Endothelial cell of umbilical vein (primary cell): ENCODE data around the gene DCC. TPM values are rescaled to one million over a fixed set of nuclear protein-coding genes. Genes with fewer than 3 reads are reported as not detected.

ENCODE experiments used
- BruUV-seq: library from RNA; stranded (reverse); fragments of 400-500 nt; replicated peaks from 2 replicates; lab custom pipeline; 2021; lab: Mats Ljungman, UMichigan
- CTCF ChIA-PET: fragments of 300-600, 350-600 bp; sonication (Branson Sonifier 250); formaldehyde crosslinking; loops from one replicate; lab custom pipeline; 2021; ENCODE audit warnings: antibody characterized with exemption, inconsistent platforms; lab: Charles Lee
- POLR2A ChIA-PET: fragments of 300-600, 350-600 bp; sonication (Branson Sonifier 250); formaldehyde crosslinking; loops from one replicate; lab custom pipeline; 2021; ENCODE audit warnings: antibody characterized with exemption, inconsistent platforms; lab: Charles Lee
- DNase-seq: peaks from one replicate; pipeline ENCODE4 v3.0.0-alpha.2; 2011; ENCODE audit warnings: low read depth, low spot score
- FAIRE-seq: peaks from 2 replicates; lab custom pipeline; 2011; peaks lifted over from hg19 to GRCh38; lab: Jason Lieb, UNC
- H2AFZ ChIP-seq: 2 replicates; pipeline ENCODE4 v1.6.0; 2012; ENCODE audit warnings: low read depth, low read length, control low read depth, inconsistent platforms
- H3K27ac ChIP-seq: 2 replicates; pipeline ENCODE4 v1.5.1; 2011; ENCODE audit warnings: low read depth, mild to moderate bottlenecking, control low read depth, low read length, moderate library complexity; ENCODE audit not compliant: insufficient read depth
- H3K27me3 ChIP-seq, 2 experiments: 2 replicates each; pipeline versions ENCODE4 v1.6.0 to v1.6.1; 2011; ENCODE audit warnings: low read length in 2 of 2, mixed read lengths in 1 of 2; ENCODE audit not compliant: control insufficient read depth in 2 of 2, insufficient read depth in 2 of 2
- H3K36me3 ChIP-seq, 2 experiments: 2 replicates in 1 of 2; 3 replicates in 1 of 2; pipeline ENCODE4 v1.5.1; 2011; ENCODE audit warnings: low read length in 2 of 2, mild to moderate bottlenecking in 1 of 2, moderate library complexity in 1 of 2; ENCODE audit not compliant: control insufficient read depth in 2 of 2, insufficient read depth in 2 of 2; ENCODE audit errors: extremely low read depth in 1 of 2
- H3K4me1 ChIP-seq: 3 replicates; pipeline ENCODE4 v1.5.1; 2011; ENCODE audit warnings: mild to moderate bottlenecking, low read length; ENCODE audit not compliant: control insufficient read depth, insufficient read depth; ENCODE audit errors: extremely low read depth
- H3K4me2 ChIP-seq: 2 replicates; pipeline ENCODE4 v1.6.1; 2011; ENCODE audit warnings: low read length, control low read depth, mixed read lengths; ENCODE audit not compliant: insufficient read depth
- H3K4me3 ChIP-seq, 3 experiments: fragments of 200-600 bp in 1 of 3; sonication (generic), shearing (Covaris generic) in 1 of 3; replicated peaks in 1 of 3; 2 replicates each; pipeline ENCODE4 v1.5.1; 2011 to 2016; ENCODE audit warnings: control low read depth in 3 of 3, low read length in 3 of 3, mild to moderate bottlenecking in 2 of 3, inconsistent platforms in 1 of 3, low read depth in 1 of 3, moderate library complexity in 1 of 3; ENCODE audit not compliant: insufficient read depth in 1 of 3
- H3K79me2 ChIP-seq: 2 replicates; pipeline ENCODE4 v1.6.0; 2012; ENCODE audit warnings: low read length, inconsistent platforms; ENCODE audit not compliant: control insufficient read depth, insufficient read depth
- H3K9ac ChIP-seq: replicated peaks from 2 replicates; pipeline ENCODE3; 2011; ENCODE audit warnings: low read length, control low read depth; ENCODE audit not compliant: insufficient read depth; ENCODE audit errors: extremely low read depth
- H3K9me1 ChIP-seq: replicated peaks from 3 replicates; pipeline ENCODE4 v1.6.0; 2011; ENCODE audit warnings: mild to moderate bottlenecking, low read length; ENCODE audit not compliant: control insufficient read depth, insufficient read depth; ENCODE audit errors: extremely low read depth
- H3K9me3 ChIP-seq: replicated peaks from 2 replicates; pipeline ENCODE4 v1.5.1; 2012; ENCODE audit warnings: low read length, inconsistent platforms; ENCODE audit not compliant: control insufficient read depth, insufficient read depth
- H4K20me1 ChIP-seq: replicated peaks from 2 replicates; pipeline ENCODE3; 2011; ENCODE audit warnings: mild to moderate bottlenecking, low read length; ENCODE audit not compliant: control insufficient read depth, insufficient read depth; ENCODE audit errors: extremely low read depth
- CTCF ChIP-seq, 2 donors: IDR thresholded peaks; 1 replicate in 1 of 2; 2 replicates in 1 of 2; pipeline ENCODE4 v1.5.1; 2011; ENCODE audit warnings: low read length in 2 of 2, mild to moderate bottlenecking in 2 of 2, moderate library complexity in 2 of 2, control low read depth in 1 of 2, inconsistent platforms in 1 of 2, low read depth in 1 of 2; ENCODE audit not compliant: insufficient read depth in 1 of 2; ENCODE audit errors: extremely low read depth in 1 of 2
- EZH2 ChIP-seq: IDR thresholded peaks from 2 replicates; pipeline ENCODE4 v1.6.1; 2012; ENCODE audit warnings: borderline replicate concordance, low read depth, mild to moderate bottlenecking, moderate library complexity, low read length, inconsistent platforms; ENCODE audit not compliant: severe bottlenecking
- FOS ChIP-seq: IDR thresholded peaks from 2 replicates; pipeline ENCODE4 v1.6.1; 2011; ENCODE audit warnings: mild to moderate bottlenecking, low read length, moderate library complexity, borderline replicate concordance; ENCODE audit not compliant: insufficient read depth
- GATA2 ChIP-seq: IDR thresholded peaks from 2 replicates; pipeline ENCODE4 v1.7.0; 2011; ENCODE audit warnings: low read depth, mild to moderate bottlenecking, moderate library complexity, mixed read lengths, low read length; ENCODE audit not compliant: insufficient read length, insufficient read depth
- JUN ChIP-seq: IDR thresholded peaks from 2 replicates; pipeline ENCODE4 v1.6.1; 2011; ENCODE audit warnings: borderline replicate concordance, low read depth; ENCODE audit not compliant: insufficient read length, insufficient read depth
- MAX ChIP-seq: IDR thresholded peaks from 2 replicates; pipeline ENCODE4 v1.6.1; 2011; ENCODE audit not compliant: insufficient read depth, insufficient read length
- MYC ChIP-seq: IDR thresholded peaks from one replicate; pipeline ENCODE4 v1.6.1; 2011; ENCODE audit warnings: mild to moderate bottlenecking, low read depth, low read length
- POLR2A ChIP-seq: IDR thresholded peaks from 2 replicates; pipeline ENCODE4 v1.6.1; 2012; ENCODE audit warnings: low read depth, mild to moderate bottlenecking, control low read depth, low read length
- POLR2AphosphoS5 ChIP-seq: IDR thresholded peaks from 2 replicates; pipeline ENCODE4 v1.6.1; 2012; ENCODE audit warnings: low read depth, mild to moderate bottlenecking, control low read depth, low read length, moderate library complexity; ENCODE audit not compliant: insufficient read depth
- dilution Hi-C: fragments of 300-500 bp; cut with MboI; formaldehyde crosslinking; loops from one replicate; pipeline ENCODE4 v1.15.0; 2019; ENCODE audit warnings: low sequenced_read_pairs; ENCODE audit not compliant: extremely low pct_ligation_motif_present
- intact Hi-C: fragments of 100-400 bp; cut with micrococcal nuclease; formaldehyde crosslinking; loops from one replicate; pipeline ENCODE4 v1.10.0; 2022
- polyA plus RNA-seq, 4 experiments: library from polyadenylated mRNA; depleted of rRNA in 3 of 4; stranded (reverse) in 3 of 4; unstranded in 1 of 4; fragments of >200 nt; gene quantifications; 2 replicates each; pipeline versions ENCODE4 v1.2.1 to v1.2.3, GENCODE V29; 2011 to 2012; ENCODE audit warnings: missing spikeins in 1 of 4
- total RNA-seq: library from RNA; stranded (reverse); gene quantifications from 2 replicates; pipeline ENCODE4 v1.2.3, GENCODE V29; 2021

The DCC gene
- total and polyA plus RNA-seq, 2 donors (not counting 3 experiments of a cell fraction or from before 2014, with no cell fraction given) = not detected

- no peaks in the 10 kb centered on the region for H3K79me2 ChIP-seq
- DNase-seq (no peak), FAIRE-seq (no peak)
- no peak overlapping the region for H3K4me3 ChIP-seq
- ChIA-PET POLR2A (no interaction called here), CTCF (no interaction called here)
- intact Hi-C loops = no loop called here
- H4K20me1 ChIP-seq = no peaks in the 10 kb centered on the region
- no peak overlapping the region for H3K4me2 ChIP-seq
- peaks cover 4% of the 10 kb centered on the region for H3K9me3 ChIP-seq
- H3K9ac ChIP-seq = no peak overlapping the region
- BruUV-seq = no TSS peak
- TF ChIP-seq POLR2A = no peak
- TF ChIP-seq POLR2AphosphoS5 = no peak
- no peak for TF ChIP-seq CTCF (IDR thresholded peaks at IDR 0.05; ENCODE audit: extremely low read depth in 1 of 2, insufficient read depth in 1 of 2, low read depth in 1 of 2, low read length in 2 of 2)
- TF ChIP-seq FOS = no peak
- no peak for TF ChIP-seq MAX
- TF ChIP-seq EZH2 = no peak
- TF ChIP-seq MYC = no peak
- no peak for TF ChIP-seq JUN
- no peak for TF ChIP-seq GATA2
- no peak overlapping the region for H3K27ac ChIP-seq
- H3K27me3 ChIP-seq = no peaks in the 10 kb centered on the region
- dilution Hi-C loops = no loop called here
- H3K36me3 ChIP-seq = no peaks in the 10 kb centered on the region
- no peaks in the 10 kb centered on the region for H3K9me1 ChIP-seq
- H3K4me1 ChIP-seq = no peaks in the 10 kb centered on the region
- H2AFZ ChIP-seq = no peak overlapping the region
Observed at GRCh38 chr18:52376104-52376503, 36.1 kb downstream of the DCC start.
